Measurements from ENCODE around the gene PSMG1.
"Not testable (repeated sequence)": the region's sequence is repeated elsewhere in the genome, so short reads cannot be mapped to it uniquely, and the experiment has no call there.

PSMG1 gene

GRCh38 chr21:39183272-39184049 lies at the start of gene PSMG1:
PSMG1 (minus strand) TSS chr21:39183451; CDS start chr21:39183385, 66 bp downstream.
- DNase-seq (ENCODE audit: low read depth in 2 of 2): peak; percentile 88 to 94

GRCh38 chr21:39232861-39233291 lies 49.6 kb upstream of the PSMG1 start:
- no peak for DNase-seq (ENCODE audit: low read depth in 2 of 2)

GRCh38 chr21:39224930-39225329 lies 41.7 kb upstream of the PSMG1 start:
- DNase-seq (ENCODE audit: low read depth in 2 of 2): no peak

- DNase-seq (ENCODE audit: low read depth in 2 of 2): no peak
Measured at GRCh38 chr21:39221997-39222486, 38.8 kb upstream of the PSMG1 start.

GRCh38 chr21:39221282-39221996 lies 38.2 kb upstream of the PSMG1 start:
- no peak for DNase-seq (ENCODE audit: low read depth in 2 of 2)

GRCh38 chr21:39220875-39221274 lies 37.6 kb upstream of the PSMG1 start:
- DNase-seq (ENCODE audit: low read depth in 2 of 2): not testable (repeated sequence)

GRCh38 chr21:39220150-39220549 lies 36.9 kb upstream of the PSMG1 start:
- no peak for DNase-seq (ENCODE audit: low read depth in 2 of 2)

GRCh38 chr21:39218082-39218409 lies 34.8 kb upstream of the PSMG1 start:
- DNase-seq (ENCODE audit: low read depth in 2 of 2): no peak

GRCh38 chr21:39217356-39218081 lies 34.3 kb upstream of the PSMG1 start:
- DNase-seq (ENCODE audit: low read depth in 2 of 2): no peak

GRCh38 chr21:39216290-39216689 lies 33.0 kb upstream of the PSMG1 start:
- DNase-seq (ENCODE audit: low read depth in 2 of 2): no peak

GRCh38 chr21:39215078-39215477 lies 31.8 kb upstream of the PSMG1 start:
- DNase-seq (ENCODE audit: low read depth in 2 of 2): no peak

- DNase-seq (ENCODE audit: low read depth in 2 of 2): no peak
Measured at GRCh38 chr21:39209334-39209688, 26.1 kb upstream of the PSMG1 start.

GRCh38 chr21:39208624-39209333 lies 25.5 kb upstream of the PSMG1 start:
- no peak for DNase-seq (ENCODE audit: low read depth in 2 of 2)

GRCh38 chr21:39204134-39204533 lies 20.9 kb upstream of the PSMG1 start:
- DNase-seq (ENCODE audit: low read depth in 2 of 2): no peak

- no peak for DNase-seq (ENCODE audit: low read depth in 2 of 2)
Measured at GRCh38 chr21:39198800-39199199, 15.5 kb upstream of the PSMG1 start.

GRCh38 chr21:39197448-39198233 lies 14.4 kb upstream of the PSMG1 start:
- DNase-seq (ENCODE audit: low read depth in 2 of 2): no peak

- DNase-seq (ENCODE audit: low read depth in 2 of 2): no peak
Measured at GRCh38 chr21:39196838-39197237, 13.6 kb upstream of the PSMG1 start.

- no peak for DNase-seq (ENCODE audit: low read depth in 2 of 2)
Measured at GRCh38 chr21:39196310-39196709, 13.1 kb upstream of the PSMG1 start.

- no peak for DNase-seq (ENCODE audit: low read depth in 2 of 2)
Measured at GRCh38 chr21:39193380-39193779, 10.1 kb upstream of the PSMG1 start.

GRCh38 chr21:39189857-39190604 lies 6.8 kb upstream of the PSMG1 start:
- DNase-seq (ENCODE audit: low read depth in 2 of 2): no peak
